HG03066 (cell line): ENCODE data around the gene GALNT12.

Source experiments
- ATAC-seq: cut with Tn5 transposase; IDR thresholded peaks from one replicate; pipeline ENCODE4 v1.9.1; 2021; ENCODE audit warnings: low read depth; ENCODE audit not compliant: unreplicated experiment

Gene GALNT12

GRCh38 chr9:98830554-98830953 is 23.1 kb downstream of the GALNT12 start:
- ATAC-seq: no peak

GRCh38 chr9:98831696-98832095 is 24.2 kb downstream of the GALNT12 start:
- ATAC-seq: no peak

GRCh38 chr9:98832768-98833089 is 25.3 kb downstream of the GALNT12 start:
- ATAC-seq: no peak

- no peak for ATAC-seq
These were observed 25.9 kb downstream of the GALNT12 start for GRCh38 chr9:98833090-98833956.

GRCh38 chr9:98834386-98834785 is 26.9 kb downstream of the GALNT12 start:
- no peak for ATAC-seq

- ATAC-seq: no peak
These were observed 28.7 kb downstream of the GALNT12 start for GRCh38 chr9:98836206-98836605.

GRCh38 chr9:98837516-98837915 is 30.0 kb downstream of the GALNT12 start:
- ATAC-seq: no peak

- no peak for ATAC-seq
These were observed 30.8 kb downstream of the GALNT12 start for GRCh38 chr9:98838155-98838867.

- no peak for ATAC-seq
These were observed 31.5 kb downstream of the GALNT12 start for GRCh38 chr9:98838868-98839565.

- ATAC-seq: no peak
These were observed 32.3 kb downstream of the GALNT12 start for GRCh38 chr9:98839724-98840123.

GRCh38 chr9:98842510-98842909 is 35.0 kb downstream of the GALNT12 start:
- ATAC-seq: no peak

GRCh38 chr9:98846081-98846480 is 38.6 kb downstream of the GALNT12 start:
- ATAC-seq: no peak

GRCh38 chr9:98846879-98847278 is 39.4 kb downstream of the GALNT12 start:
- ATAC-seq: no peak

- peak; percentile 76 for ATAC-seq
These were observed 41.1 kb downstream of the GALNT12 start for GRCh38 chr9:98848450-98849149.

- no peak for ATAC-seq
These were observed 42.1 kb downstream of the GALNT12 start for GRCh38 chr9:98849563-98849962.

GRCh38 chr9:98850851-98851729 is 43.6 kb downstream of the GALNT12 start:
- no peak for ATAC-seq

- no peak for ATAC-seq
These were observed 44.4 kb downstream of the GALNT12 start for GRCh38 chr9:98851730-98852459.

GRCh38 chr9:98852460-98852734 is 44.9 kb downstream of the GALNT12 start:
- ATAC-seq: no peak

- no peak for ATAC-seq
These were observed 45.5 kb downstream of the GALNT12 start for GRCh38 chr9:98852961-98853360.
